GM19238 (cell line): ENCODE measurements around the gene ANKRD40CL.

Experiments
- DNase-seq: peaks from one replicate; pipeline ENCODE4 v3.0.0; 2011; ENCODE audit warnings: low spot score; ENCODE audit not compliant: insufficient read length

Gene ANKRD40CL

GRCh38 chr17:50719144-50719923 is 48.0 kb downstream of the ANKRD40CL start, which contains the start of gene LUC7L3:
LUC7L3 (plus strand) TSS chr17:50719603; CDS start chr17:50719733, 130 bp downstream.
- DNase-seq: peak; percentile 93

DNA sequence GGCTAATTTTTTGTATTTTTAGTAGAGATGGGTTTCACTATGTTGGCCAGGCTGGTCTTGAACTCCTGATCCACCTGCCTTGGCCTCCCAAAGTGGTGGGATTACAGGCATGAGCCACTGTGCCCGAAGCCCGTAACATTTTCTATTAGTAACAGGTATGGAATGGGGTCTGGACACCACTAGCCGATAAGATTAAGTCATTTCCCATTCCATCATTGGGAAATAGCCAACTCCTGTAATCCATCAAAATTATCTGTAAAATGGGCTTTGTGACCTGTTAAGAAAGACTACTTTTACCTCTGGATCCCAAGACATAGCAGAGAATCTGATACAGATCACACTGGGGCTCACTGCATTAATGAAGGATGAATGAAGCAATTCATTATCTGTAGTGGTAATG is 51.8 kb downstream of the ANKRD40CL start:
- no peak for DNase-seq

GRCh38 chr17:50712641-50713040 is 54.7 kb downstream of the ANKRD40CL start:
- DNase-seq: no peak
